ENCODE data around the gene FBXL16.

DNA sequence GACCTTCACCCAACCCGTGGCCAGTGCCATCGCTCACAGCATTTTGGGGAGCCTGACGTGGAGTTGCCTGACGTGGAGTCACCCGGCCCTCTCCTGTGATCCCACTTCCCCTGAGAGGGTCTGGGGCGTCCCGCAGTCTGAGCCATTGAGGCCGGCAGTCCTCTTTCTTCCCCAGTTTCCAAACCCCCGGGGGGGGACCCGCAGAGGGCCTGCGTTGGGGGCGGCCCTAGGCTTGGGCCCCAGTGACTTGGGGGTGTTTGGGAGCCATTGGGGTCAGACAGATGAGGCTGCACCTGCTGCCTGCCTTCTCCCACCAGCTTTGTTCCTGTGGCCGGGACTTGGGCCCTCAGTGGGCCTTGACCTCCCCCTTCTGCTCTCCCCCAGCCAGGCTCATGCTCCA is 35.9 kb downstream of the FBXL16 start:
- TF ChIP-seq, protein P1, sequence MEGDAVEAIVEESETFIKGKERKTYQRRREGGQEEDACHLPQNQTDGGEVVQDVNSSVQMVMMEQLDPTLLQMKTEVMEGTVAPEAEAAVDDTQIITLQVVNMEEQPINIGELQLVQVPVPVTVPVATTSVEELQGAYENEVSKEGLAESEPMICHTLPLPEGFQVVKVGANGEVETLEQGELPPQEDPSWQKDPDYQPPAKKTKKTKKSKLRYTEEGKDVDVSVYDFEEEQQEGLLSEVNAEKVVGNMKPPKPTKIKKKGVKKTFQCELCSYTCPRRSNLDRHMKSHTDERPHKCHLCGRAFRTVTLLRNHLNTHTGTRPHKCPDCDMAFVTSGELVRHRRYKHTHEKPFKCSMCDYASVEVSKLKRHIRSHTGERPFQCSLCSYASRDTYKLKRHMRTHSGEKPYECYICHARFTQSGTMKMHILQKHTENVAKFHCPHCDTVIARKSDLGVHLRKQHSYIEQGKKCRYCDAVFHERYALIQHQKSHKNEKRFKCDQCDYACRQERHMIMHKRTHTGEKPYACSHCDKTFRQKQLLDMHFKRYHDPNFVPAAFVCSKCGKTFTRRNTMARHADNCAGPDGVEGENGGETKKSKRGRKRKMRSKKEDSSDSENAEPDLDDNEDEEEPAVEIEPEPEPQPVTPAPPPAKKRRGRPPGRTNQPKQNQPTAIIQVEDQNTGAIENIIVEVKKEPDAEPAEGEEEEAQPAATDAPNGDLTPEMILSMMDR (IDR thresholded peaks at IDR 0.05; ENCODE audit: low read length), result no peak
- no peak for TF ChIP-seq EZH2 (IDR thresholded peaks at IDR 0.05; ENCODE audit: borderline replicate concordance, low read length)

All from OCI-LY1 (cell line).